MM.1S (cell line): Measurements from ENCODE around the gene PPP6R2.

ENCODE experiments used
- EZH2 ChIP-seq: fragments of 300-600 bp; sonication (generic); optimal IDR thresholded peaks from 2 replicates; pipeline ENCODE3; 2017; ENCODE audit warnings: low read depth, mild to moderate bottlenecking, antibody characterized with exemption, low read length, mixed read lengths
- TF ChIP-seq, protein P1 (sequence below): fragments of 300-600 bp; sonication (generic); IDR thresholded peaks from 2 replicates; pipeline ENCODE4 v1.5.1; 2016; ENCODE audit warnings: antibody characterized with exemption, low read length, mixed read lengths

DNA sequence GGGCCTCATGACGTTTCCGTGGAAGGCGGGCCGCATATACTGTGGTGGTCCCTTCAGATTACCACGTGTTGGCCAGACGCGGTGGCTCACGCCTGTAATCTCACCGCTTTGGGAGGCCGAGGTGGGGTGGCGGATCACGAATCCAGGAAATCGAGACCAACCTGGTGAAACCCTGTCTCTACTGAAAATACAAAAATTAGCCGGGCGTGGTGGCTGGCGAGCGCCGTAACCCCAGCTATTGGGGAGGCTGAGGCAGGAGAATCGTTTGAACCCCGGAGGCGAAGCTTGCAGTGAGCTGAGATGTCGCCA lies 15.5 kb upstream of the PPP6R2 start:
- no peak for TF ChIP-seq EZH2
- TF ChIP-seq, protein P1, sequence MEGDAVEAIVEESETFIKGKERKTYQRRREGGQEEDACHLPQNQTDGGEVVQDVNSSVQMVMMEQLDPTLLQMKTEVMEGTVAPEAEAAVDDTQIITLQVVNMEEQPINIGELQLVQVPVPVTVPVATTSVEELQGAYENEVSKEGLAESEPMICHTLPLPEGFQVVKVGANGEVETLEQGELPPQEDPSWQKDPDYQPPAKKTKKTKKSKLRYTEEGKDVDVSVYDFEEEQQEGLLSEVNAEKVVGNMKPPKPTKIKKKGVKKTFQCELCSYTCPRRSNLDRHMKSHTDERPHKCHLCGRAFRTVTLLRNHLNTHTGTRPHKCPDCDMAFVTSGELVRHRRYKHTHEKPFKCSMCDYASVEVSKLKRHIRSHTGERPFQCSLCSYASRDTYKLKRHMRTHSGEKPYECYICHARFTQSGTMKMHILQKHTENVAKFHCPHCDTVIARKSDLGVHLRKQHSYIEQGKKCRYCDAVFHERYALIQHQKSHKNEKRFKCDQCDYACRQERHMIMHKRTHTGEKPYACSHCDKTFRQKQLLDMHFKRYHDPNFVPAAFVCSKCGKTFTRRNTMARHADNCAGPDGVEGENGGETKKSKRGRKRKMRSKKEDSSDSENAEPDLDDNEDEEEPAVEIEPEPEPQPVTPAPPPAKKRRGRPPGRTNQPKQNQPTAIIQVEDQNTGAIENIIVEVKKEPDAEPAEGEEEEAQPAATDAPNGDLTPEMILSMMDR = no peak
